Left colon (tissue), 2 donors: ENCODE results near the gene GRK4. TPM values are rescaled to one million over a fixed set of nuclear protein-coding genes. Genes with fewer than 3 reads are reported as not detected.
"Not testable (repeated sequence)": the region's sequence is repeated elsewhere in the genome, so short reads cannot be mapped to it uniquely, and the experiment has no call there.

Experiments
- ATAC-seq: fragments of 200-7000 bp; cut with Tn5 transposase; one replicate; pipeline ENCODE4 v1.9.1; 2020; ENCODE audit warnings: mild to moderate bottlenecking, moderate library complexity
- DNase-seq, 2 donors: peaks; one replicate each; pipeline ENCODE4 v3.0.0-alpha.2; 2020
- intact Hi-C, 2 donors: fragments of 100-400 bp; cut with DNase I in 1 of 2; cut with micrococcal nuclease in 1 of 2; formaldehyde crosslinking; loops; one replicate each; pipeline versions ENCODE4 v1.11.2 to v1.14.0; 2022; cut with DNase I, micrococcal nuclease
- total RNA-seq, 2 donors: library from RNA; stranded (reverse); fragmentation: NEBNext Ultra II Directional; extraction: Animal tissue kit (Norgen Biotek cat#: 25700); gene quantifications; one replicate each; pipeline ENCODE4 v1.2.1, GENCODE V29; 2021
- donor health status: DM: no; HTN: no; CAD: no.
- donor health status: DM: yes; HTN: yes; CAD: no.

Gene GRK4
- total RNA-seq, 2 donors from 2014 or later, result 1.7 to 3.9 TPM

DNA sequence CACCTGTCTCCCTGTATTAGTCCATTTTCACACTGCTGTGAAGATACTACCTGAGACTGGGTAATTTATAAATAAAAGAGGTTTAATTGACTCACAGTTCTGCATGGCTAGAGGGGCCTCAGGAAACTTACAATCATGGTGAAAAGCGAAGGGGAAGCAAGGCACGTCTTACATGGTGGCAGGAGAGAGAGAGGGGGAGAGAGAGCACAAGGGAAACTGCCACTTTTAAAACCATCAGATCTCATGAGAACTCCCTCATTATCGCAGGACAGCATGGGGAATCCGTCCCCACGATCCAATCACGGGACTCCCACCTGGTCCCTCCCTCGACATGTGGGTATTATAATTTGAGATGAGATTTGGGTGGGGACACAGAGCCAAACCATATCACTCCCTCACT lies 20.3 kb downstream of the GRK4 start:
- DNase-seq, ATAC-seq, intact Hi-C loops: not testable (repeated sequence)

DNA sequence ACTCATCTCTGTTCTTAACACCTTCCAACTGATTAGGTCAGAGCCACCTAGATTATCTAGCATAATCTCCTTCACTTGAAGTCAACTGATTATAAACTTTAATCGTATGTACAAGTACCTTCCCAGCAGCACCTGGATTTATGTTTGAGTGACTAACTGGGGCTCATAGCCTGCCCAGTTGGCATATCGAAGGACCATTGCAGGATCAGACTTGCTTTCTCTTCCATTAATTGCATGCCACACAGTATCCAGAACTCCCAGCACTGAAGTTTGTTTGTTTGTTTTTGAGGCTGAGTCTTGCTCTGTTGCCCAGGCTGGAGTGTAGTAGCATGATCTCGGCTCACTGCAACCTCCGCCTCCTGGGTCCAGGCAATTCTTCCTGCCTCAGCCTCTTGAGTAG lies 27.9 kb downstream of the GRK4 start:
- intact Hi-C loops, result no loop called here
- ATAC-seq (no peak), DNase-seq (no peak)

DNA sequence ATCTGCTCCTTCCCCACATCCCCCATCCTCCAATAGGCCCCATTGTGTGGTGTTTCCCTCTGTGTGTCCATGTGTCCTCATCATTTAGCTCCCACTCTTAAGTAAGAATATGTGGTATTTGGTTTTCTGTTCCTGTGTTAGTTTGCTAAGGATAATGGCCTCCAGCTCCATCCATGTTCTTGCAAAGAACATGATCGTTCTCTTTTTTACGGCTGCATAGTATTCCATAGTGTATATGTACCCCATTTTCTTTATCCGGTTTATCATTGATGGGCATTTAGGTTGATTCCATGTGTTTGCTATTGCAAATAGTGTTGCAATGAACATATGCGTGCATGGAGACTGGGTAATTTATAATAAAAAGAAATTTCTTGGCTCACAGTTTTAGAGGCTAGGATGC lies 31.5 kb downstream of the GRK4 start:
- intact Hi-C loops, result no loop called here
- ATAC-seq, result no peak

DNA sequence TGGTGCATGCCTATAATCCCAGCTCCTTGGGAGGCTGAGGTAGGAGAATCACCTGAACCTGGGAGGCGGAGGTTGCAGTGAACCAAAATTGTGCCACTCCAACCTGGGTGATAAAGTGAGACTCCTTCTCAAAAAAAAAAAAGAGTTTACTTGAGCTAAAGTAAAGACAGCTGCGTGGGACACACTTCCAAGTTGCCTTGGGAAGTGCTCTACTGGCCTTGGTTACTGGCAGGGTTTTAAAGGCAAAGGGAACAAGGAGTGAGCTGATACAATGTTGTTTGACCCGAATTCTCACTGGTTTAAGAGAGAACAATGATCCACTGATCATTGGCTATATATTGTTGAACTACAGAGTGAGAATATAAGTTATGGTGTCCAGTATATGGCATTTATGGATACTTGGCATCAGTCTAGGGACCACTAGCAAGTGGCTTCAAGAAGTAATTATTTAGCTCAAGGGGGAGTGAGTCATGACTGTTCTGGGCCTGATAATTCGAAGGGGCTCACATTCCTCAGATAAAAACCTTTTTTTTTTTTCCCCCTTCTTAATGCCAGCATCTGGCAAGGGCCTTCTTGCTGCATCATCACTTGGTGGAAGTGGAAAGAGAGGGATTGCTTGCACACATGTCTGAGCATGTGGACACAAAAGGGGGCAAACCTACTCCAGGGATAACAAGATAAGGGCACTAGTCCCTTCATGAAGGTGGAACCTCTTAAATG lies 32.3 kb downstream of the GRK4 start:
- no peak for DNase-seq
- ATAC-seq, result no peak
- intact Hi-C loops, result no loop called here

More for the DNA sequence above, 31.5 kb downstream of the GRK4 start:
- no peak for DNase-seq

DNA sequence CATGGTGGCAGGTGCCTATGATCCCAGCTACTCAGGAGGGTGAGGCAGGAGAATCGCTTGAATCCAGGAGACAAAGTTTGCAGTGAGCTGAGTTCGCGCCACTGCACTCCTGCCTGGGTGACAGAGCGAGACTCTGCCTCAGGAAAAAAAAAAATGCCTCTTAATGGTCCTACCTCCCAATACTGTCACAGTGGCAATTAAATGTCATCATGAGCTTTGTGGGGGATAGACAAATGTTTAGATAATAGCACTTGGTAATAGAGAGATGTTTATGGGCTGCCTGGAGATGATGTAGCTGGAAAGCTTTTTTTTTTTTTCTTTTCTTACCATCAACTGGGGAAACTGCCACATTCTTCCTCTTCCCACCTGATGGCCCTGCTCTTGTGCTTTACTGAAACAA lies 33.0 kb downstream of the GRK4 start:
- no peak for ATAC-seq
- intact Hi-C loops, result no loop called here
- DNase-seq, result no peak

DNA sequence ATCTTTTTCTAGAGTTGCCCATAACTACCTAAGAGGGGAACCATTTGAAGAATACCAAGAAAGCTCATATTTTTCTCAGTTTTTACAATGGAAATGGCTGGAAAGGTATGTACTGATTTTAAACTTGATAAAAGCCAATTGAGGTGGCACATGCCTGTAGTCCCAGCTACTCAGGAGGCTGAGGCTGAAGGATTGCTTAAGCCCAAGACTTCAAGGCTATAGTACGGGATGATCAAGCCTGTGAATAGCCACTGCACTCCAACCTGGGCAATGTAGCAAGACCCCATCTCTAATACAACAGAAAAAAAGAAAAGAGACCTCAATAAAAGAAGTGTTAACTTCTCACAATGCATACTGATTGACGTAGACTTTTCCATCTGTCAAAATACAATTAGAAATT lies 44.4 kb downstream of the GRK4 start:
- intact Hi-C loops, result no loop called here
- DNase-seq, result no peak
- no peak for ATAC-seq

DNA sequence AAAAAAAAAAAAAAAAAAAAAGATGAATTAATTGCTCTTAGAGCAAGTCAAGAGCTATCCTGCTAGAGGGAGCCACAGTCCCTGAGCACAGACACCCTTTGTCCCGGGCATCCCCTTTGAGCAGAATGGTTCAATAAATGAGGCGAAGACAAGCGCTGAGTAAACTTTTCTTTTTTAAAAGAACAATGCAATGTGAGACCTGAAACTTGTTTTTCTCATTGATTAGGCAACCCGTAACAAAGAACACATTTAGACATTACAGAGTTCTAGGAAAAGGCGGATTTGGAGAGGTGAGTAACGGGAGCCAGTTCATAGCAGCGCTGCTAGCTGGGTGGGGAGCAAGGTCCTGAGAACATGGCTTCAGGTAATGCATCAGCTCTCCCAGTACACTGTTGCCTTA lies 46.1 kb downstream of the GRK4 start:
- DNase-seq, result no peak
- intact Hi-C loops, result no loop called here
- ATAC-seq, result peak; percentile 39

DNA sequence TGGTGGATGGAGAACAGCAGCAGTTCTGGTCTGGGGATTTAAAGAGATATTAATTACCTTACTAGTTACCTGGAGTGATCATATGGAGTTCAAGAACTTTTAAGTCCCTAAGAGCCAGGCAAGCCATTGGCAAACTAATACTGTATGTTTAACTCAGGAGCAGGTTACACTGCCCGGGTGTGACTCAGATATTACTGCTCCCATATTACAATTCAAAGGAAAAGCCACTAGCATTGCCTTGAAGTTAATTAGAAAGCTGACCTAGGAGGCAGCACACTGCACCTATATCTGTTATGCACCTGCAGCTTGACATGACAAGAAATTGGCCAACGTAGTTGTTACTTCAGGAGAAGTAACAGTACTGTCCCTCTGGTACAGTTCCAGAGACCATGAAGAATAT lies 47.2 kb downstream of the GRK4 start:
- no peak for ATAC-seq
- intact Hi-C loops, result no loop called here
- no peak for DNase-seq

DNA sequence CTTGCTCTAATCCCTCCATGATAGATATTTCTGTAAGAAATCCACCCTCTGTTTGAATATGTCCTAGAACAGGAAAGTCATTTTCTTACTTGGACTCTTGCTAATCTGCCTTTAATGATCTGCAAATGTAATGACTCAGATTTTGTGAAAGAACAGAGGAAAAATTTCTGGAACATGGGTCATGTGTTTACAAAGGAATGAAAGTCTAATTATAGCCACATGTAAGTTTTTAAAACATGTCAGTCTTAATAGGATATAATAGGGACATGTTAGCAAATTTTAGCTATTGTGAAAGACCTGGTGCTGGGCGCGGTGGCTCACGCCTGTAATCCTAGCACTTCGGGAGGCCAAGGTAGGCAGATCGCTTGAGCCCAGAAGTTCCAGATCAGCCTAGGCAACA lies 47.6 kb downstream of the GRK4 start:
- intact Hi-C loops, result no loop called here
- DNase-seq (no peak), ATAC-seq (no peak)

DNA sequence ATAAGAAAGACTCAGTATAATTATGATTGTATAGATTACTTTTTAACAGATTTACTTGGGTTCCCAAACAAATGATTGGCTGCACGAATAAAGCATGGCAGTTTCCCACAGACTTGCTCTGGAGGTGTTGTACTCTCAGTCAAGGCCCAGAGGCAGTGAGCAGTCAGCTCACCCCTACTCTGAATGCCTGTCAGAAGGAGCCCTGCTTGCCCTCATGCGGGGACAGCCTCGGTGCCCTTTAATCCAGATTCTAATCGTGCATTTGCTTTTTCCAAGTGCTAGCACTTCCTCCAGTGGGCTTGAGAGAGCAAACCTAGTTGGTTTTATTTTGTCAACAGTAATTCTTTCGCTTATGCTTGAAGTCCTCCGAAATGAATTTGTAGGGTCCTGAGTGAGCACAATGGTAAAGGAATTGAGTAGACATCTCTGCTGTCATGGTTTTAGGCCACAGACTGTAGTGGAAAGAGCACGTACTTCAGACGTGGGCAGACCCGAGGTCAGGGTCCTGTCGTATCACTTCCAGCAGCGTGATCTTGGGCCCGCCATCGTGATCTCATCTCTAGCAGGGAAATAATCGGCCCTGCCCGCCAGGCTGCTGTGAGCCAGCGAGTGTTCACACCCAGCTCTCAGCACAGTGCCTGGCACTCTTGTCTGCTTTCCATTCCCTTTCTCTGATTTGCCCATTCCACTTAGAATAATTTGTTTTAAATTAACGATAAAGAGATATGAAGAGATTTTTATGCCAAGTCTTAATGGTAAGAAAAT lies 48.3 kb downstream of the GRK4 start:
- no peak for DNase-seq
- intact Hi-C loops, result no loop called here
- ATAC-seq, result no peak

DNA sequence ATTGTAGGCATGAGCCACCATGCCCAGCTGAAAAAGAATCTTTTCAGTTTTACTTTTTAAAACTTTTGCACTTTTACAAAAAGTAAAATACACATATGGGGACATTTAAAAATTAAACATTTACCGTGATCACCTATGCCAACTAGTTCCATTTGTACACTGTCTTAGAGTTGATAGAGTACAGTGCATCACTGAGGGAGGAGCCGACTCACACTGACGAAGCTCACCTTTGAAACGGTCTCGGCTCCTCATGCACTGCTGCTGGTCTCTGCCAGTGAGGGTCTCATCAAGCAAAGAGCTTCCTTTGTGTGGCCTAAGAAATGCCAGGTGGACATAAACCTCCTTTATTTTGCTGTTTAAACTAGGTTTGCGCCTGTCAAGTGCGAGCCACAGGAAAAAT lies 50.0 kb downstream of the GRK4 start:
- intact Hi-C loops, result no loop called here
- ATAC-seq, result peak; percentile 52

DNA sequence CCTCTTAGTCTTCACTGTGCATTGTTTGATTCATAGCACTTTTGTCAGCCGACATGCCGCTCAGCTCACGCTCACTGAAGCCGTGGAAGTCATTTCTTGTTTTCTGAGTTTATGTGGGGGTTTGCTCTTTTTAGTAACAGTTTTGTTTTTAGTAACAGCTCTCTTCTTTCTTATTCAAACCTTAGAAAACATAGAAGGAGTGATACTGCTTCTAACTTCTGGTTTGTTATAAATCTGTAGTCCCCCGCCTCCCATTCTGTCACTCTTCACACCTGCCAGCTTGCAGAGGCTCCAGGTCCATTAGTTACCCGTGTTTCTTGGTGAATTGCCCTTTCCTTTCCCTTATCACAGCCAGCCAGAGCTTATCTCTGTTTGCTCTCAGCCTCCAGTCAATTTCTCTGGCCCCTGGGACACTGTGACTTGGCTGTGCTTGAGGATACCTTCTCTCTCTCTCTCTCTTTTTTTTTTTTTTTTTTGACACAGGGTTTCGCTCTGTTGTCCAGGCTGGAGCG lies 50.5 kb downstream of the GRK4 start:
- ATAC-seq (peak; percentile 87), DNase-seq (no peak)
- intact Hi-C loops, result no loop called here

More for the DNA sequence above, 50.0 kb downstream of the GRK4 start:
- no peak for DNase-seq

DNA sequence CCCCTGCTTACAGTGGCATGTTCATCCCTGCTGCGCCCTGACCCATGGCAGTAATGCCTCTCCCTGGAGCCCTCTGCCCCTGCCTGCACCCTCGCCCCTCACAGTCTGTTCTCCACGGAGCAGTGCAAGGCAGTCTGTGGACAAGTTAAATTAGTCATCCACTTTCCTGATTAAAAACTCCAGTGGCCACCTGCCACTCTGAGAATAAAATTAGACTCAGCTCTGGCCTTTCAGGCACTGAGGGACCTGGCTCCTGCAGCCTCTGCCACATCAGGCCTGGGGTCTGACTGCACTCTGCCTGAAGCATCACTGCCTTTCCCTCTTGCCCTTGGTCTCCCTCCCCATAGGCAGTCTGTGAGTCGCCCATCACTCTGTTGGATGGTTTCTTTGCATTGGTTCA lies 53.6 kb downstream of the GRK4 start:
- intact Hi-C loops, result no loop called here
- DNase-seq (no peak), ATAC-seq (no peak)

DNA sequence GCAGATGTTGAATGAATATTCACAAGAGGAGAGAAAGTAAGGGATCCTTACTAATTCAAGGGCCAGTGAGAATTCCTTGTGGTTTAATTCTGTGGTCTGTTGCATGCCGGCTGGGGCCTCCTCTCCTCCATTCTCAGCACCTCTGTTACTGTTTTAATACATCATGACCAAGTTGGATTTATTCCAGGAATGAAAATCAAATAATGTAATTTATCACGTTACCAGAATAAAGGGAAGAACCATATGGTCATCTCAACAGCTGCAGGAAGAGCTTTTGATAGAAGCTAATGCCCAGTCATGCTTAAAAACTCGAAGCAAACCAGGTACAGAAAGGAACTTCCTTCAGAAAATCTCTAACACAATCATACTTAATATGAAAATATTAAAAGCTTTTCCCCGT lies 54.1 kb downstream of the GRK4 start:
- ATAC-seq, result no peak
- intact Hi-C loops, result no loop called here
- no peak for DNase-seq

DNA sequence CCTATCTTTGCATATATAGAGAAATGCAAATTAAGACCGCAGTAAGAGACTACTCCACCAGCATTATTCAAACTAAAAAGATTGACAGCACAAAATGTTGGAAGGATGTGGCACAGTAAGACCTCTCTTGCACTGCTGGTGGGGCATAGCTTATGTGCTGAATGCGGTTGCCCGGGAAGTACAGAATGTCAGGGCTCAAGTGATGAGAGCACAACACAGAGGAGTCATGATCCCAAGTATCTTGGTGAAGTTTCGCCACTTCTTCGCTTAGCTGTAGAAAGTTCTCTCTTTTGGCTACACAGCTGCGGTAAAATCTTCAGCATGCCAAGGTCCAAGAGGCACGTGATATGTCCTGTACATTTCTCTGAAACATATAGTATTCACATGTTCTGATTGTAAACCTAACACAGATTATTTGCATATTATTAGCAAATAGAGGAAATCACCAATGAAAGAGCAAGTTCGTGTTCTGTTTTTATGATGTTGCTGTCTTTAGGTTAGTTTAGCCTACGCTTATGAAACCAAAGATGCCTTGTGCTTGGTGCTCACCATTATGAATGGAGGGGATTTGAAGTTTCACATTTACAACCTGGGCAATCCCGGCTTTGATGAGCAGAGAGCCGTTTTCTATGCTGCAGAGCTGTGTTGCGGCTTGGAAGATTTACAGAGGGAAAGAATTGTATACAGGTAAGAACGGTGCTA lies 55.9 kb downstream of the GRK4 start:
- intact Hi-C loops, result no loop called here
- DNase-seq (no peak), ATAC-seq (no peak)

DNA sequence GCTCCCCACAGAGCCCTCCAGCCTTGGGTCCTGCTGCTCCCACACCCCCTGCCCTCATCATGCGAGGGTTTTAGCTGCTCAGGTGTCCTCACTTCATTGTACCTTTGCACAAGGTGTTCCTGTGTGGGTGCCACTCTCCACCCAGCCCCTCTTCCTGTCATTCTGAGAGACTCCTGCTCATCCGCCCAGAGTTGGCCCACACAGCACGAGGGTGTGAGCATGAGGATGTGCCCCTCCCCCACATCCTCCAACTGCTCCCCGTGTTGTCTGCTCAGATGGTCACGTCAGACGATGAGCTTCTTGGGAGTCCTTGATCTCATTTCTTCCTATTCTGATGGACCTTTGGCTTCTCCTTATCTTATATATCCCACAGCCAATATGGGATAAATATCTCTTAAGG lies 57.8 kb downstream of the GRK4 start:
- intact Hi-C loops, result no loop called here
- ATAC-seq (no peak), DNase-seq (no peak)

DNA sequence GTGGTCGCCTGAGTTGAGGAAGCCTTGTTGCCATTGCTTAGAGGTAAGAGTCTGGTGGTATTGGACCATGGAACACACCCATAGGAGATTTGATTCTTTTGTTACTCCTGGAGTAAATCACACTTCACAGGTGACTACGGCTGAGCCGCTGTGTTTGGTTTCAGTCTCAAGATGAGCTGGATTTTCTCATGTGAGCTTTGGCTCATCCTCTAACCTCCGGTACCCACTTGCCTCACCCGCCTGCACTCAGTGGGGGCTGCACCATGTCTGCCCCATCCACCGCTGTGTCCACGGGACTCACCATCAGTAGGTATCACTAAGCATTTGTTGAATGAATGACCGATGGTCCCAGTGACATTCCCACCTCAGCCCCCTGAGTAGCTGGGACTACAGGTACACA lies 58.3 kb downstream of the GRK4 start:
- ATAC-seq (no peak), DNase-seq (no peak)
- intact Hi-C loops, result no loop called here

DNA sequence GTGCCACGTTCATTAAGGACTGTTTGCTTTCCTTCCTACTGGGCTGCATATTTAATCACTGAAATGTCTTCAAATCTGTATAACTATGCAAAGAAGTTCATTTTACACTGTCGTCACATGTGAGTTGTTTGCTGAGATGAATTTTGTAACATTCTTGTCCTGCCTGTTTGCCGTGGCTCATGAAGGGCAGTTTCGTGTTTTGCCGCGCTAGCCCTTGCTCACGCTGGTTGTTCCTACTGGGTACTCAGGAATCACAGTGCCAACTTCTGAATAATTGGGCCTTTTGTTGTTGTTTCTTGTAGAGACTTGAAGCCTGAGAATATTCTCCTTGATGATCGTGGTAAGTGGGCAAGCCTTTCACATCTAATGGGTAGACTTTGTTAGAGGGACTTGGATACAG lies 58.7 kb downstream of the GRK4 start:
- DNase-seq, result no peak
- intact Hi-C loops, result no loop called here
- no peak for ATAC-seq

DNA sequence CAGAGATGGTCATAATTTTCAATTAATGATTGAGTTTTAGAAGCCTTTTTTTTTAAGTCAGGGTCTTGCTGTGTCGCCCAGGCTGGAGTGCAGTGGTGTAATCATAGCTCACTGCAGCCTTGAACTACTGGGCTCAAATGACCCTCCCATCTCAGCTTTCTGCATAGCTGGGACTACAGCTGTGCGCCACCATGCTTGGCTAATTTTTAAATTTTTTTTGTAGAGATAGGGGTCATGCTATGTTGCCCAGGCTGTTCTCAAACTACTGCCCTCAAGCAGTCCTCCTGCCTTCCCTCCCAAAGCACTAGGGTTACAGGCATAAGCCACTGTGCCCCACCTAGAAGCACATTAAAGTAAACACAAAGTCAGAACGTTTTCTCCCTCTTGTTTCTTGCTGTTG lies 59.3 kb downstream of the GRK4 start:
- ATAC-seq, result no peak
- intact Hi-C loops, result no loop called here

DNA sequence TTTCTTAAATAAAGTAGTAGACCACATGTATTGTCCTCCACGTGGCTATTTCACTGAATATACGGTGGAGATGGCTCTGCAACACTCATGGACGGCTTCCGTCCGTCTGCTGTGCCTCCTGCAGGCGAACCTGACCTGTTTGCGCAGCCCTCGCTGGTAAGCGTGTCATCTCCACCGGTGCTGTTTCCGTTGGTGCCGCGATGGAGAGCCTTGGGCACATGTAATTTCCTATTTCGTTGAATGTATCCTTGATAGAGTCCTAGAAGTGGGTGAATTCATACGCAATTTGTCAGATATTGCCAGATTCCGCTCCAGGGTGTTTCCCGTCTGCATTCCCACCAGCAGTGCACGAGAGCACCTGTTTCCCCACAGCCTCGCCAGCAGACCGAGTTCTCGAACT lies 62.5 kb downstream of the GRK4 start:
- DNase-seq (no peak), ATAC-seq (no peak)
- intact Hi-C loops, result no loop called here

More for the DNA sequence above, 59.3 kb downstream of the GRK4 start:
- no peak for DNase-seq
